Spleen (tissue), 7 donors: ENCODE data around the gene CXCL6.

Experiments used
- CTCF ChIP-seq, 11 experiments: fragments of 200-600 bp in 7 of 11; fragments of 450-650 bp in 4 of 11; sonication (generic) in 4 of 11; IDR thresholded peaks in 8 of 11; conservative IDR thresholded peaks in 3 of 11; 1 replicate in 7 of 11; 2 replicates in 4 of 11; pipeline versions ENCODE4 v1.4.0 to v1.8.0; 2016 to 2021; ENCODE audit warnings: antibody characterized with exemption in 11 of 11, inconsistent platforms in 4 of 11, mild to moderate bottlenecking in 1 of 11
- POLR2A ChIP-seq, 3 donors: fragments of 450-650 bp; IDR thresholded peaks; one replicate each; pipeline ENCODE4 v1.5.1; 2017; ENCODE audit warnings: antibody characterized with exemption in 3 of 3, mild to moderate bottlenecking in 1 of 3
- POLR2AphosphoS5 ChIP-seq, 3 donors: sonication (generic); formaldehyde crosslinking; IDR thresholded peaks; one replicate each; pipeline ENCODE4 v1.5.1; 2017; ENCODE audit warnings: antibody characterized with exemption in 3 of 3
- donor health status: DM: no; HTN: no; CAD: no; lungs with moderate emphysema.
- donor health status: DM: no; HTN: no; CAD: no.
- donor health status: DM: no; HTN: no; CAD: no.

- TF ChIP-seq CTCF (IDR thresholded peaks at IDR 0.05 in 8 of 11, conservative IDR thresholded peaks at IDR 0.05 in 3 of 11) (no peak), POLR2AphosphoS5 (IDR thresholded peaks at IDR 0.05) (no peak), POLR2A (IDR thresholded peaks at IDR 0.05) (no peak)
These were observed 2.6 kb downstream of the CXCL6 start for GRCh38 chr4:73839071-73839470.
